ENCODE measurements around the gene TTC34.

DNA sequence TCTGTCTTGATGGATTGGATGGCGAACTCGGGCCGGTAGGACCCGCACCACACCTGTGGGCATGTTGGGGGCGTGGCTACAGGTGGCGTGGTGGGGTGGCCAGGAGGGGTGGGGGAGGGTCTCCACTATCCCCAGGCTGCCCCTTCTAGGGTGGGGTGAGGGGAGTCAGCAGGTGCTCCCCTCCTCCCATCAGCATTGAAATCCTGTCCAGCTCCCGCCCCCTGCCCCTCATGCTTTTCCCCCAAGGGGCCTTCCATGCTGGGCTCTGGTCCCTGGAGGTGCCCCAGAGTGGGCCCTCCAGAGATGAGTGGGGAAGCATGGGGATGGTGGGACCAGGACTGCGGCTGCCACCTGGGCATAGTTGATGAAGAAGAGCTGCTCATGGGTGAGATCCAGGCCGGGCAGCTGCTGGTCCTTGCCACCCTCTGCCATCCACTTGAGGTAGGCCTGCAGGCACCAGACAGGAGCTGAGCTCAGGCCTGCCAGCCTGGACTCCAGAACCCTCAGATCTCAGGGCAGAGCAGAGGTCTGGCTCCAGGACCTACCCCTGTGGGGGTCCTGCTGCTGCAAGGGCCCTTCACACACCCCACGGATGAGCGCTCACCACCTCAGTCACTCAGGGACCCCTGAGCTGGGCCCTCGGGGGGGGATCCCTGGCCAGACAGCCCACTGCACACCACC lies 209.8 kb downstream of the TTC34 start:
- TF ChIP-seq, protein P1, sequence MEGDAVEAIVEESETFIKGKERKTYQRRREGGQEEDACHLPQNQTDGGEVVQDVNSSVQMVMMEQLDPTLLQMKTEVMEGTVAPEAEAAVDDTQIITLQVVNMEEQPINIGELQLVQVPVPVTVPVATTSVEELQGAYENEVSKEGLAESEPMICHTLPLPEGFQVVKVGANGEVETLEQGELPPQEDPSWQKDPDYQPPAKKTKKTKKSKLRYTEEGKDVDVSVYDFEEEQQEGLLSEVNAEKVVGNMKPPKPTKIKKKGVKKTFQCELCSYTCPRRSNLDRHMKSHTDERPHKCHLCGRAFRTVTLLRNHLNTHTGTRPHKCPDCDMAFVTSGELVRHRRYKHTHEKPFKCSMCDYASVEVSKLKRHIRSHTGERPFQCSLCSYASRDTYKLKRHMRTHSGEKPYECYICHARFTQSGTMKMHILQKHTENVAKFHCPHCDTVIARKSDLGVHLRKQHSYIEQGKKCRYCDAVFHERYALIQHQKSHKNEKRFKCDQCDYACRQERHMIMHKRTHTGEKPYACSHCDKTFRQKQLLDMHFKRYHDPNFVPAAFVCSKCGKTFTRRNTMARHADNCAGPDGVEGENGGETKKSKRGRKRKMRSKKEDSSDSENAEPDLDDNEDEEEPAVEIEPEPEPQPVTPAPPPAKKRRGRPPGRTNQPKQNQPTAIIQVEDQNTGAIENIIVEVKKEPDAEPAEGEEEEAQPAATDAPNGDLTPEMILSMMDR (IDR thresholded peaks at IDR 0.05; ENCODE audit: low read depth, low read length), result no peak
- no peak for TF ChIP-seq EZH2phosphoT487 (IDR thresholded peaks at IDR 0.05; ENCODE audit: low read depth)
